GM21619 (cell line): ENCODE results near the gene MTPN.

Source experiments
- ATAC-seq: cut with Tn5 transposase; IDR thresholded peaks from one replicate; pipeline ENCODE4 v1.9.1; 2021; ENCODE audit not compliant: unreplicated experiment

Gene MTPN

GRCh38 chr7:135990258-135990657 lies 13.1 kb upstream of the MTPN start:
- no peak for ATAC-seq

DNA sequence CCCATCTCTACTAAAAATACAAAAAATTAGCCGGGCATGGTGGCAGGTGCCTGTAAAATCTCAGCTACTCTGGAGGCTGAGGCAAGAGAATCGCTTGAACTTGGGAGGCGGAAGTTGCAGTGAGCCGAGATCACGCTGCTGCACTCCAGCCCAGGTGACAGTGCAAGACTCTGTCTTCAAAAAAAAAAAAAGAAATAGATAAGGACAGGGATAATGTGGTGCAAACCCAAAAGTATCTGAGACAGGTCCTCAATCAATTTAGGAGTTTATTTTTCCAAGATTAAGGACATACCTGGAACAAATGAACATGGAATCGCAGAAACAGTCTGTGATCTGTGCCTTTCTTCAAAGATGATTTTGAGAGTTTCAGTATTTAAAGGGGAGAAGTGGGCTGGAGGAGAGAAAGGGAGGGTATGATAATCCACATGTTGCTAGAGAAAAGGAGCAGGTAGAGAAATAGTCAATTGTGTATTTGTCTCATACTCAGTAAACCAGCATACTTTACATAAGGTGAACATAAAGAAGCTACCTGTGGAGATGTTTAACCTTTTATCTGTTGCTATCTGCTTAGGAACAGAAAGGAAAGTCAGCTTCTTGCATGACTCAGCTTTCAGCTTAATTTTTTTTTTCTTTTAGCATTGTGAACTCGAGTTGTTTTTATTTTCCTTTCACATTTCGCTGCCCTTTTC lies 4.9 kb upstream of the MTPN start:
- no peak for ATAC-seq

DNA sequence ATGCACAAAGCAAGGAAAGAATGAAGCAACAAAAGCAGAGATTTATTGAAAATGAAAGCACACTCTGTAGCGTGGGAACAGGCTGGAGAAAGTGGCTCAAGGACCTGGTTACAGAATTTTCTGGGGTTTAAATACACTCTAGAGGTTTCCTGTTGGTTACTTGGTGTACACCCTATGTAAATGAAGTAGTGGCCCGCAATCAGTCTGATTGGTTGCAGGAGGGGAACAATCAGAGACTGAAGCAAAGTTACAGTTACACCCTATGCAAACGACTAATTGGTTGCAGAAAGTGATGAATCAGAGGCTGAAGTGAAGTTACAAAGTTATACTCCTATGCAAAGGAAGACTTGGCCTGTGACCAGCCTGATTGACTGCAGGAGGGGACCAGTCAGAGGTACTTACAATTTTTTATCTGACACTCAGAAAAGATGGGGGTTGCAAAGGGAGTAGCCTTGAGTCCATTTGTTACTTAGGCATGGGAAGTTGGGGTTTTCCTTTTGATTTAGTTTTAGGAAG lies 3.6 kb upstream of the MTPN start:
- peak; percentile 69 for ATAC-seq

DNA sequence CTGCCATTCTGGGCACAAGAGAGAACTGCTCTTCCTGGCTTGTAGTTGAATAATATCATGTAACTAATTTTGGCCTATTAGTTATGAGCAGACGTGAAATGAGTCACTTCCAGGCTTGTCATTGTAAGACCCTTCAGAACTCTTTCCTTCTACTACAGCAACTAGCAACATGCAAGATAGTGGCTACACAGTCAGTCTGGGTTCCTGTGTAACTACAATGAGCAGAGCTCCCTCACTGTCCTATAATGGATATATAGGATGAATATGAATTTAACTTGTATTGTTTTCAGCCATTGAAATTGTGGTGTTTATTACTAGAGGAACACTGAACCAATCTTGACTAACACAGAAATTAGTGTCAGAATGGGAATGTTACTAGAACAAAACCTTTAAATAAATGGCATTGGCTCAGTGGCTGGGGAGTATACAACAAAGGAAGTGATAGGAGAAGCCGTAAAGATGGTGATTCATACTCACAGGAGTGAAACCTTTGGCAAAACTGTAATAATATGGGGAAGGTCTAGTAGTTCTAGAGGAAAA lies 2.9 kb upstream of the MTPN start:
- no peak for ATAC-seq

DNA sequence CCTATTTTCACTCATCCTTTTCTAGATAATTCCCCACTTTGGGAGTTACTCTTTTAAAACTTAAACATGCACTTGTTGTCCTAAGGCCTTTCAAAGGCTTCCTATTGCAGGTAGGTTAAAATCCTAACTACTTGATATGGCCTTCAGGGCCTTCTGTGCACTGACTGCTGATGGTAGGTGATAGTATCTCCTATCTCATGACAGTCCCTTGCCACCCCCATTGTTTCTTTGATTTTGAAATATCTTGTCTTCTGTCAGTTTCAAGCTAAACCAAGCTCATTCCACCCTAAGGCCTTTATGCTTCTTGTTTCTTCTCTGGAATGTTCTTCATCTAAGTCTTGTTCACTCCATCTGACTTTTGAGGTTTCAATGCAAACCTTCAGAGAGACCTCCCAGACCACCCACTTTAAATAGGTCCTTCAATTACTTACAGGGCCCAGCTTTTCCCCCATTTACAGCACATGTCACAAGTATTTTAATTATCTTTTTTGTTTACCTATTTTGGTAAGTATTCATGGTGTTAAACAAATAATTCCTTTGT lies 2.4 kb upstream of the MTPN start:
- ATAC-seq: no peak

- no peak for ATAC-seq
Measured at GRCh38 chr7:135978624-135979023, 1.5 kb upstream of the MTPN start.

DNA sequence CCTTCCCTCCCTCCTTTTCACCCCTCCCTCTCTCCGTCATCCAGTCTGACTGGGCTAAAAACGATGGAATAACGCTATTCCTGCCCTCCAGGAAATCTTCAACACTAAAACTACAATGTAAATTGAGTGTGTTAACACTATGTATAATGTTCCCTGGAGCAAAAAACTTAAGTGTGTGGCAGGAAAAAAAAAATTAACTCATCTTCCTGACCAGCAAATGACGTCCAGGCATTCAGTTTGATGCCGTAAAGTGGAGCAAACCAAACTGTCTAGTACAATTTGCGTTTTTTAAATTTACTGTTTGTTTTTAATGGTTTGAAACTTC lies 545 bp upstream of the MTPN start:
- no peak for ATAC-seq

DNA sequence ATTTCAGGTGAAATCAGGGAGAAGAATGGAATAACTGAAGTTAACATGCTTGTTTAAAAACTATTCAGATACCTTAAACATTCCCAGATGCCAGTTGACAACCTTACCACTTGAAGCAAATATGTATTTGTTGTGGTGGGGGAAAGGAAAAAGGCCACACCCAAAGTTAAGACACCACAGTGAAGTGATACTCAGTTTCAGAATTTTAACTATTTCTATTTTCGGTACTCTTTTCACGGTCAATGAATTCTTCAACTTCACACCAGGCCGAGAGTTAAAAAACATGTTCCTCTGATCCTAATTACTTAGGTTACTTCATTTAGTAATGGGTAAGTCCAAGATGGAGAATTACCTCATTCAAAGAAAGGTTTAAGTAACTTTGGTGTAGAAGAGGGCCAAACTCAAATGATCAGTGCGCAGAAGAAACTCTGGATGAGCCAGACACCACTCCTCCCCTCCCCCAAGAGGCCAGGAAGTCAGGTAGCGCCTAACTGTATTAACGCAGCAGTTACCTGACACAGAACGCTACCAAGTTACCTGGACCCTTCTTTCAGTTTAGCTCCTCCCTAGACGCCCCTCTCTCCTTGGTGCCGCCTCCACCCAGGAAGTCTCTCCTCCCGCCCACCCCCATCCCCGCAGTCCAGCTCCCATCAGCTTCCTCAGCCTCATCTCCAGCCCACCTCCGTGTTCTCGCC lies 700 bp downstream of the MTPN start:
- peak; percentile 12 for ATAC-seq

DNA sequence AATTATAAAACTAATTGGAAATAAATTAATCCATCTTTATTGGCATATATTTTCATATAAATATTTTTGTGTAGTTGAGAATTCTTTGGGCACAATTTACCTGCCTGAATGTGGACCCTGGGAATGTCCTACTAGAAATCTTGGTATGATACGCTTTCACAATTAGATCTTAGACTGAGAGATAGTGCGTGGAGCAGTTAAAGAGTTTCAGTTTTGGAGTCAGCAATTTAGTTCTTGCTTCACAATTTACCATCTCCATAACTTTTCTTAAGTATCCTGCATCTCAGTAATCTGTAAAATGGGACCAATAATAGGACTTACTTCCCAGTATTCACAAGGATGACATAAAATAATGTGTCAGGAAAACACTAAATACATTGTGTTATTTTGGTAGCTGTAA lies 2.0 kb downstream of the MTPN start:
- no peak for ATAC-seq

- ATAC-seq: no peak
Measured at GRCh38 chr7:135974667-135975066, 2.5 kb downstream of the MTPN start.

- ATAC-seq: no peak
Measured at GRCh38 chr7:135971366-135971725, 5.8 kb downstream of the MTPN start.

- peak; percentile 73 for ATAC-seq
Measured at GRCh38 chr7:135970682-135971365, 6.3 kb downstream of the MTPN start.

DNA sequence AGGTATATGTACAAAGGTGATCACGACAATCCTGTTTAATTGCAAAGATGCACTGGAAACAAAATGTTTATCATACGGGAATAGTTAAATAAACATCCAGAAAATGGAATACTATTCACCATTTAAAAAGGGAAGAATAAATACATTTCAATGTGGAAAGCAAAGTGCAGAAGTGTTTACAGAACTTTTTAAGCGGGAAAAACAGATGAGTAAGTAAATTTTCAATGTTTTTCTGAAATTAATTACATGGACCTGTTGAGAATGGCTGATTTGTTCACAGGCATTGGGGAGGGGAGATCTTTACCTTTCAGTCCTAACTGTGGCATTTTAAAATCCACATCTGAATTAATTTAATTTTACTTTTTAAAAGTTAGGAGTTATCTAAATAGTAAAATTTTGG lies 7.1 kb downstream of the MTPN start:
- no peak for ATAC-seq

DNA sequence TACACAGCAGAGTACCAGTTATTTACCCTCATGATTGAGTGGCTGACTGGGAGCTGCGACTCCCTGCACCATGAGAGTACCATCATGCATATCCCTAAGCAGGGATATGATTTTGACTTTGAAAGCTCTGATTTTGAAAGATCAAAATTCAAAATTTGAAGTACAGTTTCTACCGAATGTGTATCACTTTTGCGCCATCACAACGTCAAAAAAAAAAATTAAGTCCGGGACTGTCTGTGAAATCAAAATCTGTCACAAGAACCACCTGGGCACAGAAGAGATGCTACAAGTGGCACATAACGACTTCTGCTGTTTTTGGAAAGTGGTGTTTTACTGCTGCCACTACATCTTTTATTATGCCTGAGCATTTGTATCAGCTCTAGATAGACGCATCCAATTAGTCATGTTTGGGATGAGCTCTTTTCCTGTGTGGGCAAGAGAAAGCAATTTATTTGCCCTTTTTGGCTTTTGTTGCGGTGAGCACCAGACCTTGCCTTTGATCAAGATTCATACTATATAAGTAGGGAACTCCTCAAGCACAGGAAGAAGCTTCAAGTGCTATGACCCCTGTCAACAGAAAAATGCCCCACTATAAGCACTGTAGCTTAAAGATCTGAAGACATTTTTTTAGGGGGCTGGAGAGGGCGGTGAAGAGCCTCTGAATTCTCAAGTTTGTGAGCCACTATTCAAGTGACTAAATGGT lies 10.7 kb downstream of the MTPN start:
- ATAC-seq: no peak

DNA sequence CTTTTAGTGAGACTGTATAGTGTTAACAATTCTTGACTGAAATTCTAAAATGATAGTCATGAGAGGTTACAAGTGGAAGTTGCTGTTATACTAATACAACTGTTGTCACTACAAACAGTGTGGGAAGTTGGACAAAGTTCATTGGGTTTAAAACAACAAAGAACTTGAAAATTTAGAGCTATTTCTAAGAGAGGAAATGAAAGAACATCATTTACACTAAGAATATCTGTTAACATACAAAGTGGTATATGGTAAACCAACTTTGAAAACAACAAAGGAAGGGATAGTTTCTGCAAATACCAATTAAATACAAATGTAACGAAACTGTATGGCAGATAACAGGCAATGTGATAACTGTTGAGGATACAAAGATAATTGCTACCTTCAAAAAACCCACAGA lies 11.6 kb downstream of the MTPN start:
- ATAC-seq: peak; percentile 57

- ATAC-seq: no peak
Measured at GRCh38 chr7:135964791-135965190, 12.4 kb downstream of the MTPN start.

DNA sequence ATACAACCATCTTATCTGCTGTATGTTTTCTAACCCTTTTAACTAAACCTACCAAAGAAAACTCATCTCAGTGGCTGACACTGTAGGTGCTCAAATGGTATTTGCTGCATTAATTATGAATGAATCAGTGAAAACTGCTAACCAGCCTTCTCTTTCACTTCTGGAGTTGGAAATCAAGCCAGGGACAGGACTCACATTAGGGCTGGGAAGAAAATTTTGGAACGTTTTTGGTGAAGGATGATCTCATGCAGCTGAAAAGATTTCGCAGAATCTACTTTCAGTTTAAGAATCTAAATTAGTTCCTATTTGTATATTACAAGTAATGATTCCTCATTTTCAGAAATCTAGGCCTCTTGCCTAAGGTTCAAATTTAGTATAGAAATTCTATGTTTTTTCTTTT lies 12.9 kb downstream of the MTPN start:
- no peak for ATAC-seq

DNA sequence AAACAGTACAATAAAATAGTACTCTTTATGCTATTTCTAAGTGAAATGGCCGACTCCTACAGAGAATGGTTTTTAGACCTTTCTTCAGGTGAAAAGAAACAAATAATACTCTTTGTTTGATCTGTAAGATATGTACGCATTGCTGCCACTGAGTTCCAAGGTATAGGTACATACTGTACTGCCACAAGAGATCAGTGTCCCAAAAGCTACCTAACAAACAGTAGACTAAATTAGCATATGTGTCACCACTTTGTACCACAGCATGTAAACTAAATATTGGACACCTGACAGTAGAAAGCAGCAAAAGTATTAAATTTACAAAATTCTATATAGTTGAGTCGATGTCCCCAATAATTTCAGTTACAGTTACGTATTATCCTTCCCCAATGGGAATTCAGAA lies 14.4 kb downstream of the MTPN start:
- ATAC-seq: no peak

DNA sequence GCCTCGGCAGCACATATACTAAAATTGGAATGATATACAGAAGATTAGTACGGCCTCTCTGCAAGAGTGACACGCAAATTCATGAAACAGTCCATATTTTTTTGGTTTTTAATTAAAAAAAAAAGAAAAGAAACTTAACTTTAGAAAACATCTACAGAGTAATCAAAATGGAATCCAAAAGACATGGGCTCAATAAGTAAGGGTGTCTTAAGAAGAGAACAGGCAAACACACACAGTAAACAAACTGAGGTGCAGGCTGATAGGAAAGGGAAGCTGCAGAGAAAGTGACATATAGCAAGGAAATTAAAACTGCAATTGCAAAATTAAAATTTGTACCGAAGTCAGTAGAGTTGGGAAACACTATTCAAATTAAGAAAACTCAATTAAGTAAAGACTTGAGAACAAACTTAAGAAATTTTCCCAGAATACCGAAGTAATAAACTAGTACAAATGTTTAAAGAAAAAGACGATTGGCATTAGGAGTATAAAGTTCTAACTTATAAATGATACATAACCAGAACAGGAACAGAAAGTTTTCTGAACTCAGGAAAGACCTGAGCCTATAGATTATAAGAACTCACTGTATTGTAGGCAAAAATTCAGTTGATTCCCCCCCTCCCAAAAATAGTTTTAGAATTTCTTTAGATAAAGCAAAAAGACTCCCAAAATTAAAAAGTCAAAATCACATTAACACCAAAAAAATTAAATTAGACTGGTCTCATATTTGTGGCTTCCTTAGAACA lies 16.3 kb downstream of the MTPN start:
- ATAC-seq: no peak

DNA sequence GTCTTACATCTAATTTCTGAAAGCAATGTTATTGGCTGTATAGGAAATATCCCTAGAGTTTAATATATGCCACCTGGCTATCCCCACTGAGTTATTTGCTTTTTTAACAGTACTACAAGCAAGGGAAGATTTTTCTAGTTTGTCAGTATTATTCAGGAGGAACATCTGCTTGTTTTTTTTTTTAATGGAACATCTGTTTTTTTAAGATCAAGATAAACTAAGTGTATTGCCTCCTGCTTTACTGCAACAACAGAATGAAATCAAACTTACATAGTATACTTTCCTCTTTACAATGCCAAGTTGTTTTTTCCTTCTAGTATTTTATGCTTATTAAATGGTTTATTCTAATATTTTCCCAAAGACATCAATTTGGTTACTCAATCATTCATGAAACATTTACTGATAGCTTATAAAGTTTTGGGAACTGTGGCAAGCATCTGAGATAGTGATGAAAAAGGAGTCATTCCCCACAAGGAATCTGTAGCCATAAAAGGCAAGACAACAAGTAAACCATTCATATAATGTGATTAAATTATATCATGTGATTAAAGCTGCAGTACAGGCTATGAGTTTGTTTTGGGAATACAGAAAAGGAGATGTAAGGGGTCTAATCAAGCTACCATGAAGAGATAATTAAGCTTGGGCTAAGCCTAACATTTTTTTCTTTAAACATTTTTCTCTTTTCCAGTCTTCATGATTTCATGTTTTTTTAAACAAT lies 17.4 kb downstream of the MTPN start:
- ATAC-seq: no peak
